ENCODE measurements around the gene EHF. TPM values are rescaled to one million over a fixed set of nuclear protein-coding genes. Genes with fewer than 3 reads are reported as not detected.

Gene EHF
- total and polyA plus RNA-seq, 2 of the 8 experiments (the other 6 are each of a cell fraction or from before 2014, with no cell fraction given), result not detected

DNA sequence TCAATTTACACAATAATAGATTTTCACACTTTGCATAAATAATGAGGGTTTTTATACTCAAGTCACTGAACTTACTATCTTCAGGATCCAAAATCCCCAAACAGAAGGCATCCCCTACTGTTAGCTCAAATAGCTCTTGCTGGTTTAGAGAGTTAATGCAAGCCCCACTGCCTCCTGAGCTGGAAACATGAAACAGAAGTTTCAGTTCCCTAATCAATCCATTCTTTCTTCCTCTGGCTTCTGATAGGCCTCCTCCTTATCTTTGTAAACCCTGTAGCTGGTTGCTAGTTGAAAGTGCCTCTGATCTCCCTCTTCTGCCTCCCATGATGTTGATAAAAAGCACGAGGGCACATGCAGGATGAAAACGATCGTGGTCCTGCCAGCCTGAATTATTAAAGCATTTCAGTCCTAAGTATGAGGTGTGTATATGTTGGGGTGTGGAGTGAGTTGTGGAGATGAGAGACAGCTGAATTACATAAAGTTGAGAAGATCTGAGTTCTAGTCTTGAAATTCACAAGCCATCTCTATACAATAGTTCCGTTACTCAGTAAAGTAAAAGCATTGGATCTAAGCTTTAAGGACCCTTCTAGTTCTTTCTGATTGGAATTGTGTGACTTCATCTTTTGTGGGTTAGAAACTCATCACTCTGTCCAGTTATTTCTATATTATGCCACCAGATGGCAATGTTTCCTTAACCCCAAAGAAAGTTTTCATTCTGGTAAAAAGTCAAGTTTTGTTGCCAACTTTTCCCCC lies 35.0 kb upstream of the EHF start:
- no peak overlapping the region for H2AK5ac ChIP-seq (ENCODE audit: low read depth, low read length)
- no peaks in the 10 kb centered on the region for H3K79me1 ChIP-seq (ENCODE audit: low read depth, low read length)
- H3K4me3 ChIP-seq (ENCODE audit: extremely low read depth in 1 of 4, insufficient read depth in 2 of 4, low read depth in 3 of 4, low read length in 4 of 4), result no peak overlapping the region
- H2BK15ac ChIP-seq (ENCODE audit: low read length), result no peak overlapping the region
- H4K5ac ChIP-seq (ENCODE audit: insufficient read length, low read depth, low read length), result no peak overlapping the region
- peak overlapping the region in 1 of 2 experiments; percentile 6; a peak in 1 of 4 replicates for H3K4me2 ChIP-seq (ENCODE audit: insufficient read depth in 1 of 2, low read depth in 2 of 2, low read length in 2 of 2)
- no peaks in the 10 kb centered on the region for H3K9me3 ChIP-seq (ENCODE audit: insufficient read depth in 2 of 2, low read depth in 1 of 2, low read length in 1 of 2)
- H3K14ac ChIP-seq (ENCODE audit: insufficient read length), result no peak overlapping the region
- peak overlapping the region; percentile 91; the same call in 1 of the 2 replicates for H2AFZ ChIP-seq (ENCODE audit: low read length)
- no peak overlapping the region for H3K18ac ChIP-seq (ENCODE audit: extremely low read depth, low read length)
- peaks cover 0 to 6% (median 2%) of the 10 kb centered on the region in 4 experiments; a peak in 2 of 7 replicates for H3K4me1 ChIP-seq (replicated peaks in 1 of 4; ENCODE audit: control insufficient read depth in 3 of 4, insufficient read depth in 4 of 4, low read length in 3 of 4)
- 70% methylated on average over 4 of the region's 4 CpGs; no CpG with 5 or more reads in 1 of the 2 experiments for WGBS, 2 experiments (ENCODE audit: extremely low coverage in 1 of 2, insufficient coverage in 1 of 2, insufficient read length in 1 of 2, insufficient replicate concordance in 2 of 2, low coverage in 1 of 2, low lambda C conversion rate in 2 of 2, missing lambda C conversion rate in 1 of 2)
- ChIA-PET POLR2A (ENCODE audit: partially characterized antibody) (interaction anchor here (0.7 to 0.8 kb wide), 2 partner anchors 152 to 806 kb away, joined by 3 read pairs; no protein-coding TSS in a partner anchor), CTCF (ENCODE audit: partially characterized antibody) (interaction anchor here (0.9 to 4.0 kb wide), 38 partner anchors 8 to 824 kb away, joined by 3 to 48 read pairs (median 5); partner anchors contain the start of genes EHF and ELF5)
- no peak overlapping the region for H3K9ac ChIP-seq (replicated peaks in 1 of 4; ENCODE audit: extremely low read depth in 1 of 4, low read depth in 3 of 4, low read length in 3 of 4)
- no peaks in the 10 kb centered on the region for H3K23me2 ChIP-seq (ENCODE audit: low read depth, low read length)
- H3K27ac ChIP-seq (ENCODE audit: low read depth, low read length), result no peak overlapping the region
- no peak overlapping the region for H2BK20ac ChIP-seq (ENCODE audit: low read length)
- no peaks in the 10 kb centered on the region for H4K20me1 ChIP-seq (replicated peaks in 1 of 2; ENCODE audit: control insufficient read depth in 1 of 2, insufficient read depth in 2 of 2, low read length in 2 of 2)
- H2BK120ac ChIP-seq (replicated peaks; ENCODE audit: low read depth, low read length), result no peak overlapping the region
- DNase-seq (ENCODE audit: low read depth in 1 of 2, low spot score in 2 of 2), result no peak
- no peak overlapping the region for H4K8ac ChIP-seq (ENCODE audit: extremely low read depth, insufficient read depth, low read length)
- no peaks in the 10 kb centered on the region for H3K79me2 ChIP-seq (ENCODE audit: control insufficient read depth in 1 of 2, insufficient read depth in 2 of 2, low read length in 2 of 2)
- no peak overlapping the region for H3K56ac ChIP-seq (replicated peaks; ENCODE audit: insufficient read length, low read depth, low read length)
- H3K23ac ChIP-seq (ENCODE audit: insufficient read length), result no peak overlapping the region
- peak; percentile 50 for FAIRE-seq
- no peak overlapping the region for H3K4ac ChIP-seq (replicated peaks; ENCODE audit: insufficient read length, low read depth, low read length)
- H3K27me3 ChIP-seq (replicated peaks in 1 of 4; ENCODE audit: control insufficient read depth in 3 of 4, extremely low read depth in 1 of 4, insufficient read depth in 3 of 4, low read length in 3 of 4), result no peaks in the 10 kb centered on the region
- no peak overlapping the region for H2BK12ac ChIP-seq (ENCODE audit: low read depth, low read length)
- TF ChIP-seq, protein P1, sequence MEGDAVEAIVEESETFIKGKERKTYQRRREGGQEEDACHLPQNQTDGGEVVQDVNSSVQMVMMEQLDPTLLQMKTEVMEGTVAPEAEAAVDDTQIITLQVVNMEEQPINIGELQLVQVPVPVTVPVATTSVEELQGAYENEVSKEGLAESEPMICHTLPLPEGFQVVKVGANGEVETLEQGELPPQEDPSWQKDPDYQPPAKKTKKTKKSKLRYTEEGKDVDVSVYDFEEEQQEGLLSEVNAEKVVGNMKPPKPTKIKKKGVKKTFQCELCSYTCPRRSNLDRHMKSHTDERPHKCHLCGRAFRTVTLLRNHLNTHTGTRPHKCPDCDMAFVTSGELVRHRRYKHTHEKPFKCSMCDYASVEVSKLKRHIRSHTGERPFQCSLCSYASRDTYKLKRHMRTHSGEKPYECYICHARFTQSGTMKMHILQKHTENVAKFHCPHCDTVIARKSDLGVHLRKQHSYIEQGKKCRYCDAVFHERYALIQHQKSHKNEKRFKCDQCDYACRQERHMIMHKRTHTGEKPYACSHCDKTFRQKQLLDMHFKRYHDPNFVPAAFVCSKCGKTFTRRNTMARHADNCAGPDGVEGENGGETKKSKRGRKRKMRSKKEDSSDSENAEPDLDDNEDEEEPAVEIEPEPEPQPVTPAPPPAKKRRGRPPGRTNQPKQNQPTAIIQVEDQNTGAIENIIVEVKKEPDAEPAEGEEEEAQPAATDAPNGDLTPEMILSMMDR (IDR thresholded peaks at IDR 0.05; ENCODE audit: control extremely low read depth in 1 of 3, insufficient read depth in 1 of 3, low read depth in 1 of 3, low read length in 3 of 3), result peak in 2 of 3 experiments; percentile 40 to 58; a peak in 2 of 4 replicates
- no peak for TF ChIP-seq BCL11A (IDR thresholded peaks at IDR 0.05; ENCODE audit: low read depth in 2 of 2, low read length in 2 of 2)
- TF ChIP-seq RAD21 (IDR thresholded peaks at IDR 0.05 in 1 of 2, conservative IDR thresholded peaks at IDR 0.05 in 1 of 2; ENCODE audit: low read depth in 2 of 2, low read length in 2 of 2), result peak; percentile 76 to 81
- TF ChIP-seq, protein P2, sequence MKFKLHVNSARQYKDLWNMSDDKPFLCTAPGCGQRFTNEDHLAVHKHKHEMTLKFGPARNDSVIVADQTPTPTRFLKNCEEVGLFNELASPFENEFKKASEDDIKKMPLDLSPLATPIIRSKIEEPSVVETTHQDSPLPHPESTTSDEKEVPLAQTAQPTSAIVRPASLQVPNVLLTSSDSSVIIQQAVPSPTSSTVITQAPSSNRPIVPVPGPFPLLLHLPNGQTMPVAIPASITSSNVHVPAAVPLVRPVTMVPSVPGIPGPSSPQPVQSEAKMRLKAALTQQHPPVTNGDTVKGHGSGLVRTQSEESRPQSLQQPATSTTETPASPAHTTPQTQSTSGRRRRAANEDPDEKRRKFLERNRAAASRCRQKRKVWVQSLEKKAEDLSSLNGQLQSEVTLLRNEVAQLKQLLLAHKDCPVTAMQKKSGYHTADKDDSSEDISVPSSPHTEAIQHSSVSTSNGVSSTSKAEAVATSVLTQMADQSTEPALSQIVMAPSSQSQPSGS (IDR thresholded peaks at IDR 0.05; ENCODE audit: low read length), result peak; percentile 70; the same call in 1 of the 2 replicates
- no peak overlapping the region for H4K91ac ChIP-seq (replicated peaks; ENCODE audit: insufficient read length, low read length)
- no peaks in the 10 kb centered on the region for H3K36me3 ChIP-seq (ENCODE audit: control insufficient read depth in 2 of 4, insufficient read depth in 4 of 4, low read length in 3 of 4)
- no peak overlapping the region for H2BK5ac ChIP-seq (ENCODE audit: low read depth, low read length)
